ENCODE results near the gene COL25A1. TPM values are rescaled to one million over a fixed set of nuclear protein-coding genes. Genes with fewer than 3 reads are reported as not detected.

The COL25A1 gene
- total and polyA plus RNA-seq, 2 donors, result 0.75 to 1.5 TPM

DNA sequence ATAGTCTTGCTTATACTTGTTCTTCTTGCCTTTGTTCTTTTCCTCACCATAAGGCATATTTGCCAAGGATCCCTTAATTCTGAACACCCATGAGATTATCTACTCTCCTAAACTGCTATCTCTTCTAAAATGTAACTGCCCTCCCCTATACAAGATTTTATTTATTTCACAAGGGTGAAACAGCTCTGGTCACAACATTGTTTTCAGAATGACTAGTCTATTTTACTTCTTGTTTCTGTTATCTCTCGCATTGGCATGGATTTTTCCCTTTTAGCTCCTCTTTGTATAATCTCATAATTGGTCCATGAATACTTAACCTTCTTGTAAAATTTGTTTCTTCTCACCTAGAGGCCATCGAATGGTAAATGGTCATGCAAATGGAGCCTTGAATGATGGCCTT lies 17.2 kb upstream of the COL25A1 start:
- 93% methylated on average over 2 of the region's 2 CpGs for WGBS
- Histone ChIP-seq H3K9me3 (ENCODE audit: control insufficient read depth in 2 of 2, insufficient read depth in 1 of 2, low read length in 1 of 2) (peaks cover 0 to 9% of the 10 kb centered on the region in 2 donors), H3K27ac (ENCODE audit: low read depth in 1 of 2, low read length in 1 of 2) (no peak overlapping the region), H3K36me3 (ENCODE audit: control insufficient read depth in 2 of 2, insufficient read depth in 2 of 2, low read length in 1 of 2) (no peaks in the 10 kb centered on the region), H3K27me3 (ENCODE audit: control insufficient read depth in 2 of 2, insufficient read depth in 1 of 2, low read length in 1 of 2) (no peaks in the 10 kb centered on the region), H3K4me1 (ENCODE audit: control insufficient read depth in 2 of 2, insufficient read depth in 2 of 2, low read length in 2 of 2) (no peaks in the 10 kb centered on the region), H3K4me3 (ENCODE audit: low read length in 2 of 2) (no peak overlapping the region)
- DNase-seq (ENCODE audit: low read depth in 6 of 9, low spot score in 9 of 9), result no peak

DNA sequence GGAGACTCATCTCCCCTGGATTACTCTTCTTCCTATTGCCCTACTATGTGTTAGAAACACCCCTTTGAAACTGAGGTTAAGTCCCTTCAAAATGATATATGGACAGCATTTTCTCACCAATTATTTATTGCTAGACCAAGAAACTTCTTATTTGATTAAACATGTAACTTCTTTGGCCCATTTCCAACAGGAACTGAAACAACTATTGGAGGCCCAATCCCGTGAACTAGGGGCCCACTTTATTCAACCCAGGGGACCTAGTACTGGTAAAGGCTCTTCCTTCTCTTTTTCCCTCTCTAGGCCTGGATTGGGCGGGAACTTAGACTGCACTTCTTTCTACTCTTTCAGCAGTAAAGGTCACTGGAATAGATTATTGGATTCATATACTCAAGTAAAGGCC lies 16.7 kb upstream of the COL25A1 start:
- Histone ChIP-seq H3K27ac (ENCODE audit: low read depth in 1 of 2, low read length in 1 of 2) (no peak overlapping the region), H3K4me3 (ENCODE audit: low read length in 2 of 2) (no peak overlapping the region), H3K9me3 (ENCODE audit: control insufficient read depth in 2 of 2, insufficient read depth in 1 of 2, low read length in 1 of 2) (peaks cover 0 to 9% of the 10 kb centered on the region in 2 donors), H3K36me3 (ENCODE audit: control insufficient read depth in 2 of 2, insufficient read depth in 2 of 2, low read length in 1 of 2) (no peaks in the 10 kb centered on the region), H3K4me1 (ENCODE audit: control insufficient read depth in 2 of 2, insufficient read depth in 2 of 2, low read length in 2 of 2) (no peaks in the 10 kb centered on the region), H3K27me3 (ENCODE audit: control insufficient read depth in 2 of 2, insufficient read depth in 1 of 2, low read length in 1 of 2) (no peaks in the 10 kb centered on the region)
- 83% methylated on average over 2 of the region's 2 CpGs for WGBS
- no peak for DNase-seq (ENCODE audit: low read depth in 6 of 9, low spot score in 9 of 9)

DNA sequence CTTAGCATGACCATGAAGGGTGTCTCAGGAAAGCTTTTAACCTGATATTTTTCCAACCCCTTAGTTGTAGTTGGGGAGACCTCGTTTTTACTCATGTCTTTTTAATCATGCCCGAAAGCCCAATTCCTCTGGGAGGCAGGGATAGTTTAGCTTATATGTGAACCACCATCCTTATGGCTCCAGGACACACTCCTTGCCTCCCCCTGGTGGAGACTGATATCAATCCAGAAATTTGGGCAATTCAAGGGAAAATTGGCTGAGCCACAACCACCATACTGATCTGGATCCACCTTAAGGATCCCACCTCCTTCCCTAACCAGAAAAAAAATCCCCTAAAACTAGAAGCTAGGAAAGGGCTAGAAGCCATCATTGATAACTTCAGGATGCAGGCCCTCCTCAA lies 13.4 kb upstream of the COL25A1 start:
- H3K27me3 ChIP-seq (ENCODE audit: control insufficient read depth in 2 of 2, insufficient read depth in 1 of 2, low read length in 1 of 2), result no peaks in the 10 kb centered on the region
- no peak for DNase-seq (ENCODE audit: low read depth in 6 of 9, low spot score in 9 of 9)
- H3K27ac ChIP-seq (ENCODE audit: low read depth in 1 of 2, low read length in 1 of 2), result no peak overlapping the region
- no peaks in the 10 kb centered on the region for H3K4me1 ChIP-seq (ENCODE audit: control insufficient read depth in 2 of 2, insufficient read depth in 2 of 2, low read length in 2 of 2)
- WGBS, result 94% methylated on average over 2 of the region's 2 CpGs
- H3K36me3 ChIP-seq (ENCODE audit: control insufficient read depth in 2 of 2, insufficient read depth in 2 of 2, low read length in 1 of 2), result no peaks in the 10 kb centered on the region
- H3K4me3 ChIP-seq (ENCODE audit: low read length in 2 of 2), result no peak overlapping the region
- peaks cover 0 to 6% of the 10 kb centered on the region in 2 donors for H3K9me3 ChIP-seq (ENCODE audit: control insufficient read depth in 2 of 2, insufficient read depth in 1 of 2, low read length in 1 of 2)

DNA sequence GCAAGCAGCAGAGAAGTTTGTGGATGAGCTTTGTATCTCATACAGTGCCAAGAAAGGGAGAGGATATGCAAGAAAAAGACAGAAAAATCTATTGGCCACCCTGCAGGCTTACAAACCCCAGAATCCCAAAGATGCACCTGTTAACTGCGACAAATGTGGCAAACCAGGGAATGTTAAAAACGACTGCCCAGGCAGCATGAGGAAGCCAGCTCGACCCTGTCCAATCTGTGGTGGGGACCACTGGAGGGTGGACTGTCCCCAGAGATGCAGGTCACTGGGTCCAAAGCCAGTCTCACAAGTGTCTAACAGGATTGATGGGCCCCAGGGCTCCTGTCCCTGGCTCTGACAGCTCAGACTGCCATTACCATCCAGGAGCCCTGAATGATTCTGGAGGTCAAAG lies 12.9 kb upstream of the COL25A1 start:
- no peaks in the 10 kb centered on the region for H3K27me3 ChIP-seq (ENCODE audit: control insufficient read depth in 2 of 2, insufficient read depth in 1 of 2, low read length in 1 of 2)
- no peak overlapping the region for H3K27ac ChIP-seq (ENCODE audit: low read depth in 1 of 2, low read length in 1 of 2)
- no peaks in the 10 kb centered on the region for H3K4me1 ChIP-seq (ENCODE audit: control insufficient read depth in 2 of 2, insufficient read depth in 2 of 2, low read length in 2 of 2)
- 62% methylated on average over 3 of the region's 3 CpGs for WGBS
- no peaks in the 10 kb centered on the region for H3K36me3 ChIP-seq (ENCODE audit: control insufficient read depth in 2 of 2, insufficient read depth in 2 of 2, low read length in 1 of 2)
- DNase-seq (ENCODE audit: low read depth in 6 of 9, low spot score in 9 of 9), result no peak
- no peak overlapping the region for H3K4me3 ChIP-seq (ENCODE audit: low read length in 2 of 2)
- peaks cover 0 to 6% of the 10 kb centered on the region in 2 donors for H3K9me3 ChIP-seq (ENCODE audit: control insufficient read depth in 2 of 2, insufficient read depth in 1 of 2, low read length in 1 of 2)

DNA sequence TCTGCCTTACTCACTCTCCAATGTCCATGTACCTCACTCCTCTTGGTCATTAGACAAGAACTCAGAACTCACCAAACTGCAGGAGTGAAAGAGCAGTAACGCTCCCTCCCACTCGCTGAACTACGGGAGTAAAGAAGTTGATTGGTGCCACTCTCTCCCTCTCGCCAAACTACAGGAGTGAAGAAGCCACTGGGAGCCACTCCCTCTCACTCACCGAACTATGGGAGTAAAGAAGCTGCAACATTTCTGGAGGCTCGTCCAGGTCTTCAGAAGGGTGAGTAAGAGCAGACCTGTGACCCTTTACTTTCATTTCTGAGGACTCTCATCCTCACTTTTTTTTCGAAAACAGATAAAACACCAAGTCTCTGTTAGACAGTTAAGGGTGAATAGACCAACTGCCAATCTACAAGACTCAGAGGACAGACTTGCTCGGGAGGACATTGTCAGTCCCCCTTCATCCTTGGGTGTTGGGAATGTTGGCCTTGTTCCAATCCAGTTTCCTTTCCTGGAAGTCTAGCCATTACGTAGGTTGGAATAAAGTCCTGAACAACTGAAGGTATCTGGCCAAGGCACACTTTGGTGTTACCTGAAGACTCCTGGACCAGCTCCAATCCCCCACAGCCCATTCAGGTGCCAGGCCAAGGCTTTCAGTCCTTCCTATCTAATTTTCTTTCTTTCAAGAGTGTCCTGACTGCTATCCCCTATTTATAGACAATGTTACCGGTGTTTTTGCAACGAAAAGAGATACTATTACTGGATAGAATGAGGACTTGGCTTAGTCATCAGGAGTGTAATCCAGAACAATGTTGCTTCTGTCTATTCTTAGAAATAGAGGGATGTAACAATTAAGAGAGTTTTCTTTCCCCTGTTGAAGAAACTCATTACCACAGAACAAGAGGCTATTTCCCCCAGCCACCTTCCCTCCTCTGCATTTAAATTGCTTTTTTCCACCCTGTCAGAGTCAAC lies 11.0 kb upstream of the COL25A1 start:
- 96% methylated on average over 11 of the region's 11 CpGs for WGBS
- Histone ChIP-seq H3K4me1 (ENCODE audit: control insufficient read depth in 2 of 2, insufficient read depth in 2 of 2, low read length in 2 of 2) (no peaks in the 10 kb centered on the region), H3K4me3 (ENCODE audit: low read length in 2 of 2) (no peak overlapping the region), H3K36me3 (ENCODE audit: control insufficient read depth in 2 of 2, insufficient read depth in 2 of 2, low read length in 1 of 2) (no peaks in the 10 kb centered on the region), H3K27me3 (ENCODE audit: control insufficient read depth in 2 of 2, insufficient read depth in 1 of 2, low read length in 1 of 2) (no peaks in the 10 kb centered on the region), H3K9me3 (ENCODE audit: control insufficient read depth in 2 of 2, insufficient read depth in 1 of 2, low read length in 1 of 2) (peaks cover 0 to 6% of the 10 kb centered on the region in 2 donors), H3K27ac (ENCODE audit: low read depth in 1 of 2, low read length in 1 of 2) (no peak overlapping the region)
- no peak for DNase-seq (ENCODE audit: low read depth in 6 of 9, low spot score in 9 of 9)

DNA sequence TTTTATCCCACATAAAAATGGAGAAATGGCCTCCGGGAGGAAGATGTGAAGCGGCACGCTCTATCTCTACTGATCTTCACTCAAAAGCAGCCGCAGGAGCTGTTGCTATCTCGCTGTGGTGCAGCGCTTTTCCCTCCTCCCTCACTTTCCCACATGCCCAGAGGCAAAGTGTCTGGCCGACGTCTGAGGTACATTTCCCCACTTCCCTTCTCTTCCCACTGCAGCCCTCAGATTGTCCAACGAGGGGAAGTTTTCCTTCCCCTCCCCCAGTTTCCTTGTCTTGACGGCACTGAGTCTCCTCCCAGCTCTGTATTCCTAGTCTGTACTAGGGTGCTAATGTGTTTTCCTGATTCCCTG lies 660 bp upstream of the COL25A1 start:
- peak in 1 of 9 donors; percentile 23 for DNase-seq (ENCODE audit: low read depth in 6 of 9, low spot score in 9 of 9)
- 3% methylated on average over 10 of the region's 10 CpGs for WGBS
- Histone ChIP-seq H3K4me3 (ENCODE audit: low read length in 2 of 2) (peak overlapping the region; percentile 51), H3K27me3 (ENCODE audit: control insufficient read depth in 2 of 2, insufficient read depth in 1 of 2, low read length in 1 of 2) (peaks cover 33 to 38% of the 10 kb centered on the region in 2 donors), H3K36me3 (ENCODE audit: control insufficient read depth in 2 of 2, insufficient read depth in 2 of 2, low read length in 1 of 2) (no peaks in the 10 kb centered on the region), H3K4me1 (ENCODE audit: control insufficient read depth in 2 of 2, insufficient read depth in 2 of 2, low read length in 2 of 2) (peaks cover 12 to 20% of the 10 kb centered on the region in 2 donors), H3K9me3 (ENCODE audit: control insufficient read depth in 2 of 2, insufficient read depth in 1 of 2, low read length in 1 of 2) (peaks cover 0 to 3% of the 10 kb centered on the region in 2 donors), H3K27ac (ENCODE audit: low read depth in 1 of 2, low read length in 1 of 2) (no peak overlapping the region)

DNA sequence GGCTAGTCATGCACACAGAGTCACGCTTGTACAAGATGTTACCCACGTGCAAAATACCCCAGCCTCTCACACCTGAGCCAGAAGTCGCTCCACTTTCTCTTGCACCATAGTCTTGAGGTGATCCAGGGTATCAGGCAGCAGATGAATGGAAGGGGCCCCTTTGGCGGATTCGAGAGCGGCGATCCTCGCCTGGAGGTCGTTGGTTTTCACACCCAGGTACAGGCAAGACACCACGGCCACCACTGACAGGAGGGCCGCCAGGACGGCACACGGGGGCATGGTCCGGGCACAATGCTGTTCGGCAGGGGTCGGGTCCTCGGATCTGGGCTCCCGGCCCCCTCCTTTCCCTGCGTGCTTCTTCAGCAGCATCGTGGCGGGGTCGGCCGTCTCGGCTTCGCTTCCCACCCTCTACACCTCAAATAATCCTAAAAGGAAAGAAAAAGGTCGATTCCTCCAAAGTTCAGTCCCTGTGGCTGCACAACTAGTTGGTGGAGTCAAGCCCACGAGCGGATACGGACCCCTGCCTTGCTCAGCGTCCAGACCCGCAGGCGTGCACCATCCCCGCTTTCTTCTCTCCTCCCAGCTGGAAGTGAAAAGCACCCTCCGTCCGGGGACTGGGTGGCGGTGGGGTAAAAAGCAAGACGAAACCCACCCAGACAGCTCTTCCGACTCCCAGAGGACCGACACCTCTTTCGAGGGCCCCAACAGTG lies 652 bp downstream of the COL25A1 start:
- peak in 1 of 9 donors; percentile 34 for DNase-seq (ENCODE audit: low read depth in 6 of 9, low spot score in 9 of 9)
- Histone ChIP-seq H3K4me3 (ENCODE audit: low read length in 2 of 2) (peak overlapping the region; percentile 51), H3K27ac (ENCODE audit: low read depth in 1 of 2, low read length in 1 of 2) (no peak overlapping the region), H3K4me1 (ENCODE audit: control insufficient read depth in 2 of 2, insufficient read depth in 2 of 2, low read length in 2 of 2) (peaks cover 12 to 20% of the 10 kb centered on the region in 2 donors), H3K9me3 (ENCODE audit: control insufficient read depth in 2 of 2, insufficient read depth in 1 of 2, low read length in 1 of 2) (peaks cover 0 to 3% of the 10 kb centered on the region in 2 donors), H3K27me3 (ENCODE audit: control insufficient read depth in 2 of 2, insufficient read depth in 1 of 2, low read length in 1 of 2) (peaks cover 33 to 38% of the 10 kb centered on the region in 2 donors), H3K36me3 (ENCODE audit: control insufficient read depth in 2 of 2, insufficient read depth in 2 of 2, low read length in 1 of 2) (no peaks in the 10 kb centered on the region)
- 8% methylated on average over 40 of the region's 40 CpGs for WGBS

DNA sequence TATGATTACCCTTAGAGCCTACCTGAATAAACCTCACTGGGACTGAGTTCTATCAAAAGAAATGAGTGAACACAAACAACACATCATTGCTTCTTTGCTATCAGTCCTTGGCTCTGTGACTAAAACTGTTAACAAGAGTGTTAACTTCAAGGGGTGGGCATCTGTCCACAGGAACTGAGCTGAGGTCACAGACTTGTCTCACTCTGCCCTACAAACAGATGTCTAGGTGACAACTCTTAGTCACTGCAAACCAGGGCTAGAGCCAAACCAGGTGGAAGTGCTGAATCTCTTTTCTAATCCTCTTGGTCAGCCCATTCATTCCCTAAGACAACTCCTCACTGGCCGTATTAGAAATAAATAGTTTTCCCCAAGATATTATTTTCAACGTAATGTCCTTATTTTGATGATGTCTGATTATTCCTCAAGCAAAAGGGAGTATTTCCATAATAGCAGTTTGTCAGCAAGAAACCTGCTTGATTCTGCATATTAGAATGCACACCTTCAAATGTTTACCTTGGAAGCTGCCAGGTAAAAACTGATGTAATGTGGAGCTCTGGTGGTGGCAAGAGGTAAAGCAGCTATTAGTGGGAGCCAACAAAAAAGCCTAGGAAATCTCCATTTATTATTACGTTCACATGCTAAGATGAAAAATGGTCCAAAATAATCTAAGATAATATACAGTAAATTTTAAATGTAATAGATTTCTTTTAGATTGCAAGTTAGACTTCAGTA lies 4.0 kb downstream of the COL25A1 start:
- H3K9me3 ChIP-seq (ENCODE audit: control insufficient read depth in 2 of 2, insufficient read depth in 1 of 2, low read length in 1 of 2), result peaks cover 0 to 3% of the 10 kb centered on the region in 2 donors
- H3K36me3 ChIP-seq (ENCODE audit: control insufficient read depth in 2 of 2, insufficient read depth in 2 of 2, low read length in 1 of 2), result no peaks in the 10 kb centered on the region
- H3K4me1 ChIP-seq (ENCODE audit: control insufficient read depth in 2 of 2, insufficient read depth in 2 of 2, low read length in 2 of 2), result peaks cover 12 to 20% of the 10 kb centered on the region in 2 donors
- WGBS, result 66% methylated on average over 3 of the region's 3 CpGs
- peak in 1 of 9 donors; percentile 16 for DNase-seq (ENCODE audit: low read depth in 6 of 9, low spot score in 9 of 9)
- H3K27ac ChIP-seq (ENCODE audit: low read depth in 1 of 2, low read length in 1 of 2), result no peak overlapping the region
- no peak overlapping the region for H3K4me3 ChIP-seq (ENCODE audit: low read length in 2 of 2)
- H3K27me3 ChIP-seq (ENCODE audit: control insufficient read depth in 2 of 2, insufficient read depth in 1 of 2, low read length in 1 of 2), result peaks cover 19 to 32% of the 10 kb centered on the region in 2 donors
